NT2/D1 (cell line): ENCODE data around the gene SLC38A10.

Experiments used
- YY1 ChIP-seq: IDR thresholded peaks from 2 replicates; pipeline ENCODE4 v1.6.1; 2011; ENCODE audit not compliant: insufficient read length, insufficient read depth
- ZNF274 ChIP-seq: IDR thresholded peaks from 2 replicates; pipeline ENCODE4 v1.6.1; 2011; ENCODE audit warnings: mild to moderate bottlenecking, low read depth, low read length

- no peak for TF ChIP-seq YY1
- TF ChIP-seq ZNF274, result no peak
Measured at GRCh38 chr17:81258292-81258691, 36.8 kb downstream of the SLC38A10 start.
